HCT116 (cell line): ENCODE measurements around the gene BORCS8.

Experiments used
- CTCF ChIP-seq, 3 experiments: fragments of 200-600 bp in 1 of 3; sonication (generic) in 1 of 3; IDR thresholded peaks in 2 of 3; conservative IDR thresholded peaks in 1 of 3; 2 replicates each; pipeline ENCODE4 v1.5.1; 2012 to 2017; ENCODE audit warnings: low read depth in 2 of 3, low read length in 2 of 3, antibody characterized with exemption in 1 of 3, borderline replicate concordance in 1 of 3, control low read depth in 1 of 3, mild to moderate bottlenecking in 1 of 3, mixed read lengths in 1 of 3, mixed run types in 1 of 3, moderate library complexity in 1 of 3; ENCODE audit not compliant: insufficient read depth in 1 of 3
- ELF1 ChIP-seq: IDR thresholded peaks from 2 replicates; pipeline ENCODE4 v1.6.1; 2012; ENCODE audit warnings: low read depth, borderline replicate concordance
- EZH2 ChIP-seq: fragments of 200-600 bp; sonication (generic); IDR thresholded peaks from 2 replicates; pipeline ENCODE4 v1.6.1; 2017; ENCODE audit warnings: antibody characterized with exemption, mixed run types
- MAX ChIP-seq: IDR thresholded peaks from 2 replicates; pipeline ENCODE4 v1.6.1; 2012
- POLR2A ChIP-seq: IDR thresholded peaks from 2 replicates; pipeline ENCODE4 v1.7.0; 2011; ENCODE audit warnings: borderline replicate concordance; ENCODE audit not compliant: insufficient read depth, insufficient read length; ENCODE audit errors: extremely low read depth
- POLR2AphosphoS5 ChIP-seq: IDR thresholded peaks from 2 replicates; pipeline ENCODE4 v1.6.1; 2011; ENCODE audit warnings: mild to moderate bottlenecking, low read depth, low read length, moderate library complexity
- RAD21 ChIP-seq: IDR thresholded peaks from 2 replicates; pipeline ENCODE4 v1.6.1; 2012; ENCODE audit warnings: low read depth, mild to moderate bottlenecking
- SIN3A ChIP-seq: IDR thresholded peaks from 2 replicates; pipeline ENCODE4 v1.6.1; 2012; ENCODE audit warnings: low read depth
- YY1 ChIP-seq: IDR thresholded peaks from 2 replicates; pipeline ENCODE4 v1.6.1; 2011; ENCODE audit warnings: low read length, low read depth, moderate library complexity, mild to moderate bottlenecking; ENCODE audit not compliant: insufficient replicate concordance; ENCODE audit errors: extremely low read depth
- ZFX ChIP-seq: fragments of 450-650 bp; IDR thresholded peaks from 2 replicates; pipeline ENCODE4 v1.6.1; 2017
- TF ChIP-seq, protein P1 (sequence below): IDR thresholded peaks from 2 replicates; pipeline ENCODE4 v1.6.1; 2012; ENCODE audit warnings: low read depth

GRCh38 chr19:19223060-19223459, 31.1 kb upstream of the BORCS8 start:
- TF ChIP-seq, protein P1, sequence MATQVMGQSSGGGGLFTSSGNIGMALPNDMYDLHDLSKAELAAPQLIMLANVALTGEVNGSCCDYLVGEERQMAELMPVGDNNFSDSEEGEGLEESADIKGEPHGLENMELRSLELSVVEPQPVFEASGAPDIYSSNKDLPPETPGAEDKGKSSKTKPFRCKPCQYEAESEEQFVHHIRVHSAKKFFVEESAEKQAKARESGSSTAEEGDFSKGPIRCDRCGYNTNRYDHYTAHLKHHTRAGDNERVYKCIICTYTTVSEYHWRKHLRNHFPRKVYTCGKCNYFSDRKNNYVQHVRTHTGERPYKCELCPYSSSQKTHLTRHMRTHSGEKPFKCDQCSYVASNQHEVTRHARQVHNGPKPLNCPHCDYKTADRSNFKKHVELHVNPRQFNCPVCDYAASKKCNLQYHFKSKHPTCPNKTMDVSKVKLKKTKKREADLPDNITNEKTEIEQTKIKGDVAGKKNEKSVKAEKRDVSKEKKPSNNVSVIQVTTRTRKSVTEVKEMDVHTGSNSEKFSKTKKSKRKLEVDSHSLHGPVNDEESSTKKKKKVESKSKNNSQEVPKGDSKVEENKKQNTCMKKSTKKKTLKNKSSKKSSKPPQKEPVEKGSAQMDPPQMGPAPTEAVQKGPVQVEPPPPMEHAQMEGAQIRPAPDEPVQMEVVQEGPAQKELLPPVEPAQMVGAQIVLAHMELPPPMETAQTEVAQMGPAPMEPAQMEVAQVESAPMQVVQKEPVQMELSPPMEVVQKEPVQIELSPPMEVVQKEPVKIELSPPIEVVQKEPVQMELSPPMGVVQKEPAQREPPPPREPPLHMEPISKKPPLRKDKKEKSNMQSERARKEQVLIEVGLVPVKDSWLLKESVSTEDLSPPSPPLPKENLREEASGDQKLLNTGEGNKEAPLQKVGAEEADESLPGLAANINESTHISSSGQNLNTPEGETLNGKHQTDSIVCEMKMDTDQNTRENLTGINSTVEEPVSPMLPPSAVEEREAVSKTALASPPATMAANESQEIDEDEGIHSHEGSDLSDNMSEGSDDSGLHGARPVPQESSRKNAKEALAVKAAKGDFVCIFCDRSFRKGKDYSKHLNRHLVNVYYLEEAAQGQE = no peak
- no peak for TF ChIP-seq SIN3A
- no peak for TF ChIP-seq EZH2
- no peak for TF ChIP-seq POLR2AphosphoS5
- TF ChIP-seq CTCF (IDR thresholded peaks at IDR 0.05 in 2 of 3, conservative IDR thresholded peaks at IDR 0.05 in 1 of 3; ENCODE audit: borderline replicate concordance in 1 of 3, insufficient read depth in 1 of 3, low read depth in 2 of 3, low read length in 2 of 3) = no peak
- TF ChIP-seq POLR2A = no peak
- no peak for TF ChIP-seq RAD21
- no peak for TF ChIP-seq YY1
- no peak for TF ChIP-seq ZFX
- no peak for TF ChIP-seq MAX
- no peak for TF ChIP-seq ELF1
